Neural crest cell (in vitro differentiated cells): ENCODE data around the gene L3MBTL2. TPM values are rescaled to one million over a fixed set of nuclear protein-coding genes. Genes with fewer than 3 reads are reported as not detected.
"Not testable (repeated sequence)": the region's sequence is repeated elsewhere in the genome, so short reads cannot be mapped to it uniquely, and the experiment has no call there.

ENCODE experiments used
- DNase-seq: peaks from one replicate; pipeline ENCODE4 v3.0.0; 2021; ENCODE audit warnings: low read depth, mixed read lengths, low spot score
- H3K27ac Mint-ChIP-seq: one replicate; pipeline ENCODE4 v1.8.0; 2021; ENCODE audit warnings: mild to moderate bottlenecking, mixed read lengths; ENCODE audit not compliant: unreplicated experiment
- H3K27me3 Mint-ChIP-seq: 2 replicates; pipeline ENCODE4 v1.8.0; 2021; ENCODE audit warnings: low read depth, mild to moderate bottlenecking, mixed read lengths
- H3K36me3 Mint-ChIP-seq: 2 replicates; pipeline ENCODE4 v1.8.0; 2021; ENCODE audit warnings: low read depth, mild to moderate bottlenecking, mixed read lengths
- H3K4me1 Mint-ChIP-seq: 2 replicates; pipeline ENCODE4 v1.8.0; 2021; ENCODE audit warnings: mixed read lengths
- H3K4me3 Mint-ChIP-seq: one replicate; pipeline ENCODE4 v1.8.0; 2021; ENCODE audit warnings: mild to moderate bottlenecking, mixed read lengths
- H3K9me3 Mint-ChIP-seq: 2 replicates; pipeline ENCODE4 v1.8.0; 2021; ENCODE audit warnings: mixed read lengths
- total RNA-seq: library from RNA; stranded (reverse); gene quantifications from 2 replicates; pipeline ENCODE4 v1.2.1, GENCODE V29; 2021
- TF ChIP-seq, protein P1 (sequence below): fragments of 200-600 bp; sonication (generic); conservative IDR thresholded peaks from 2 replicates; pipeline ENCODE4 v1.5.0; 2021; ENCODE audit warnings: antibody characterized with exemption, mild to moderate bottlenecking

L3MBTL2 gene
- total RNA-seq, 1 donor from 2014 or later: 32.3 TPM

DNA sequence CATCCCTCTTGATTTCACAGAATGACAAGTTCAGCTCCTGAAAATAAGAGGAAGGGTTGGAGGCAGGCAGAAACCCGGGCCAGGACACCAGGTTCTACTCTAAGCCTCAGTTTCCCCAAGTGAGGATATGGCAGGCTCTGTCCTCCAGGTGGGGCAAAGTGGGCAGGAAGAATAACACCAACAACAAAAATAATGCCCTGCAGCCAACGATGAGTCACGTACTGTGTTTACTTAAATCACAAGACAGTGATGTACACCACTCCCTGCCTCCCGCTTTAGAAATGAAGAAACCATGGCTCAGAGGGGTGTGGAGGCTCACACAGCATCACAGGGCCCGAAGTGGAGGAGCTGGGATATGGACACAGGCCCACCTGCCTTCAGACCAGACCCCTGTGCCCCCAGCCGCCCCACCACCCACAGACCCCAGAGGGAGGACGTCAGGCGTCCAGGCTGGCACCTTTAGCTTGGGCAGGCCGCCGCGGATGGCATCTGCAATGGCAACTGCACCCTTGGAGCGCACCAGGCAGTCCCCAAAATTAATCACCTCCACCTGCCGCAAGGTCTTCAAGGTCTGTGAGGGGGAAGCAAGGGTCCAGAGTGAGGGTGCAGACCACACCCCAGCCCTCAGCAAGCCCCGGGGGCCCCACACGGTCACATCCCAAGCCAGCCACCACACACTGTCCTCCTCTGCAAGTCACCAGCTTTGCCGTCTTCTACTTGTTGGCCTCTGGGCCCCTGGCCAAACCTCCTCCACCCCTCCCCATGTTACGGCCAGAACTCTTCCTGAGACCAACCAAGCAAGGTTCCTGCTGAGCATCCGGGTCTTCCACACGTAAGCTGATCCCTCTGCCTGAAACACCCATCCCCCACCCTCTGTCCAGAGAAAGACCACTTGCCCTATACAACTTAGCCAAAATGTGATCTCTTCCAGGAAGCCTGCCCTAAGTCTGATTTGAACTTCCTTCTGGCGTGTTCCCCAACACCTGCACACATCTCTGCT is 51.4 kb downstream of the L3MBTL2 start:
- Mint-ChIP-seq H3K4me3 (no peak overlapping the region), H3K27me3 (no peaks in the 10 kb centered on the region), H3K9me3 (no peaks in the 10 kb centered on the region), H3K27ac (no peak overlapping the region), H3K36me3 (no peaks in the 10 kb centered on the region), H3K4me1 (no peaks in the 10 kb centered on the region)
- no peak for DNase-seq
- TF ChIP-seq, protein P1, sequence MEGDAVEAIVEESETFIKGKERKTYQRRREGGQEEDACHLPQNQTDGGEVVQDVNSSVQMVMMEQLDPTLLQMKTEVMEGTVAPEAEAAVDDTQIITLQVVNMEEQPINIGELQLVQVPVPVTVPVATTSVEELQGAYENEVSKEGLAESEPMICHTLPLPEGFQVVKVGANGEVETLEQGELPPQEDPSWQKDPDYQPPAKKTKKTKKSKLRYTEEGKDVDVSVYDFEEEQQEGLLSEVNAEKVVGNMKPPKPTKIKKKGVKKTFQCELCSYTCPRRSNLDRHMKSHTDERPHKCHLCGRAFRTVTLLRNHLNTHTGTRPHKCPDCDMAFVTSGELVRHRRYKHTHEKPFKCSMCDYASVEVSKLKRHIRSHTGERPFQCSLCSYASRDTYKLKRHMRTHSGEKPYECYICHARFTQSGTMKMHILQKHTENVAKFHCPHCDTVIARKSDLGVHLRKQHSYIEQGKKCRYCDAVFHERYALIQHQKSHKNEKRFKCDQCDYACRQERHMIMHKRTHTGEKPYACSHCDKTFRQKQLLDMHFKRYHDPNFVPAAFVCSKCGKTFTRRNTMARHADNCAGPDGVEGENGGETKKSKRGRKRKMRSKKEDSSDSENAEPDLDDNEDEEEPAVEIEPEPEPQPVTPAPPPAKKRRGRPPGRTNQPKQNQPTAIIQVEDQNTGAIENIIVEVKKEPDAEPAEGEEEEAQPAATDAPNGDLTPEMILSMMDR: no peak

DNA sequence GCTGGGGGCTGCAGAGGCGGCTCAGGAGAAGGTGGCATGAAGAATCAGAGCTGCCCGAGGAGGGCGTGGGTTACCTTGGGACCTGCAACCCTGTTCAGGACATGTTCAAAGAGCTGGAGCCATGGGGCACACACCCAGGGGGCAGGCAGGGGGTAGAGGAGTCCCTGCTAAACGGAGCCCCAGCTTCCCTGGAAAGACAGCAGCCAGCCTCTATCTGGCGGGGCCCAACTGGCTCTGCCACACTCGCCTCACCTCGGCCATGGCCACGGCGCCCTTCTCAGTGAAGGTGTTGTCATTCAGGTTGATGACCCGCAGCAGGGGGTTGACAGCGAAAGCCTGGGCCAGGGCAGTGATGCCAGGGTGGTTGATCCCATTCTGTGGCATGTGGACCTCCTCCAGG is 52.6 kb downstream of the L3MBTL2 start:
- Mint-ChIP-seq H3K27ac (no peak overlapping the region), H3K9me3 (no peaks in the 10 kb centered on the region), H3K4me3 (no peak overlapping the region), H3K4me1 (no peaks in the 10 kb centered on the region), H3K27me3 (no peaks in the 10 kb centered on the region), H3K36me3 (no peaks in the 10 kb centered on the region)
- TF ChIP-seq, protein P1: no peak
- no peak for DNase-seq

DNA sequence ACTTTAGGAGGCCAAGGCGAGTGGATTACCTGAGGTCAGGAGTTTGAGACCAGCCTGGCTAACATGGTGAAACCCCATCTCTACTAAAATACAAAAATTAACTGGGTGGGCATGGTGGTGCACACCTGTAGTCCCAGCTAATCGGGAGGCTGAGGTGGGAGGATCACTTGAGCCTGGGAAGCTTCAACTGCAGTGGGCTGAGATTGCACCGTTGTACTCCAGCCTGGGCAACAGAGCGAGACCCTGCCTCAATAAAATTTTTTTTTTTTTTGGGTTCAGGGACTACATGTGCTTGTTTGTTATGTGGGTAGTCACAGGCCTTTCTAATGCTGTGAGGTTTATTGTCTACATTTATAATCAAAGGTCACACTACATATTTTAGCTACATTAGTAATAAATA is 54.6 kb downstream of the L3MBTL2 start:
- H3K36me3 Mint-ChIP-seq, H3K4me1 Mint-ChIP-seq, H3K27ac Mint-ChIP-seq, DNase-seq, H3K27me3 Mint-ChIP-seq, H3K4me3 Mint-ChIP-seq, H3K9me3 Mint-ChIP-seq: not testable (repeated sequence)

DNA sequence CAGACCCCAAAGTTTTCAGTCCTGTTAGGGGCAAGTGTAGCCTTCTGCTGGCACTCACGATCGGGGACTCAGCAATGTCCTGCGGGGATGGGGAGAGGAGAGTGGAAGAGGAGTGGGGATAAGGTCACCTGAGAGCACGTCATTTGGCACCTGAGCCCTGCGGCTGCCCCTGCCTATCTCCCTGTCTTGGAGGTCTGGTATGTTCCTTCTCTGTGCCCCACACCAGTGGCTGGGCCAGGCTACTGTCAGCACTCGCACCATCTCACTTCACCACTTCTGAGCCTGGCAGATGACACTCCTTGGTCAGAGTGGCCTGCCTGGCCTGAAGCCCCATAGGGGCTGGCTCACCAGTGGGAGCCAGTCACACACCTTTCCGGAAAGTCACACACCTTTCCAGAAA is 55.8 kb downstream of the L3MBTL2 start:
- Mint-ChIP-seq H3K27me3 (no peaks in the 10 kb centered on the region), H3K4me3 (no peak overlapping the region)

DNA sequence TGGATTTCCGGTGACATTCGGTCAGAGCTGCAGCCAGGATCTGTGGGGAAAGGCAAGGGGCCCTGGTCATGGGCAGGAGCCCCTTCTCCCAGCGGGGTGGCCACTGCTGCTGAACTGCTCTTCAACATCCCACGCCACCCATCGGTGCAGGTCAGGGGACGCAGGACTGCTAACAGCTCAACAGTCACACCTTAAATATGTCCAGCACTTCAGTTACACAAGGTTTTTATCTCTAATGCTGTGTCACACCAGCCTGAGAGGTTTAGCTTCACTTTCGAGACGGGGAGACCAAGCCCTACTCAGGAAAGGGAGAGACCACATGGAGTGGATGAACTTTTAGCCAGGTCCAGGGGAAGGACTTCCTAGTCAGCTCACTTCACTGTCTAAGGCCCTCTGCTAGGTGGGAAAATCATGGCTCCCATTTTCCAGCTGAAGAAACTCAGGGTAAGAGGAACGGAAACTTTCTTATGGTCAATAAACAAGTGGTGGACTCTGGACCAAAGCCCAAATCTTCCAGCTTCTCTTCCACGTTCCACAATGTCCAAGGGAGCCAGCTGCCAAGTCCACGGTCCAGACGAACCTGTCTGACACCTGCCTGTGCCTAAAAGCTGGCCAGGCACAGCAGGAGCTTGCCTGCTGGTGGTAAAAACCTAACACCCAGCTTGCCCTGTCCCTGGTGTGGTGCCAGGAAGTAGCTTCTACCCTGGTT is 56.6 kb downstream of the L3MBTL2 start:
- no peak overlapping the region for H3K4me3 Mint-ChIP-seq
- no peaks in the 10 kb centered on the region for H3K27me3 Mint-ChIP-seq
- DNase-seq: no peak
- no peaks in the 10 kb centered on the region for H3K9me3 Mint-ChIP-seq
- TF ChIP-seq, protein P1: no peak
- peaks cover 3% of the 10 kb centered on the region for H3K4me1 Mint-ChIP-seq
- peaks cover 11% of the 10 kb centered on the region for H3K36me3 Mint-ChIP-seq
- H3K27ac Mint-ChIP-seq: no peak overlapping the region

More for the DNA sequence above, 55.8 kb downstream of the L3MBTL2 start:
- H3K36me3 Mint-ChIP-seq: peaks cover 8% of the 10 kb centered on the region
- no peak for DNase-seq
- no peaks in the 10 kb centered on the region for H3K9me3 Mint-ChIP-seq
- no peaks in the 10 kb centered on the region for H3K4me1 Mint-ChIP-seq
- no peak overlapping the region for H3K27ac Mint-ChIP-seq
- TF ChIP-seq, protein P1: no peak
